ENCODE data around the gene HCK.
A peak's percentile ranks its signal among the peaks of the same experiment; 100 is the strongest.

Gene HCK

GRCh38 chr20:32132911-32133549, 81.0 kb downstream of the HCK start:
- no peak for DNase-seq

- DNase-seq, result no peak
Observed at GRCh38 chr20:32134026-32134425, 82.0 kb downstream of the HCK start.

- DNase-seq, result no peak
Observed at GRCh38 chr20:32135983-32136515, 84.0 kb downstream of the HCK start.

GRCh38 chr20:32138921-32139320, 86.9 kb downstream of the HCK start:
- DNase-seq, result no peak

GRCh38 chr20:32139947-32140346, 87.9 kb downstream of the HCK start:
- DNase-seq, result peak; percentile 41

GRCh38 chr20:32140603-32141002, 88.6 kb downstream of the HCK start:
- no peak for DNase-seq

GRCh38 chr20:32141465-32141980, 89.5 kb downstream of the HCK start:
- no peak for DNase-seq

GRCh38 chr20:32142088-32142487, 90.0 kb downstream of the HCK start:
- no peak for DNase-seq

- DNase-seq, result no peak
Observed at GRCh38 chr20:32142991-32143390, 90.9 kb downstream of the HCK start.

GRCh38 chr20:32144898-32145662, 93.0 kb downstream of the HCK start:
- no peak for DNase-seq

GRCh38 chr20:32149566-32150170, 97.6 kb downstream of the HCK start:
- DNase-seq, result no peak

GRCh38 chr20:32150291-32150848, 98.3 kb downstream of the HCK start:
- no peak for DNase-seq

All from kidney glomerular epithelial cell (primary cell).